ENCODE results near the gene HDAC4.

GRCh38 chr2:239033801-239034560 lies 366.8 kb downstream of the HDAC4 start:
- TF ChIP-seq CTCF (IDR thresholded peaks at IDR 0.05) (no peak), ZFX (IDR thresholded peaks at IDR 0.05; ENCODE audit: borderline replicate concordance) (no peak)

All from 22Rv1 (cell line).